Suprapubic skin (tissue), 4 donors: Measurements from ENCODE around the gene PPCS.

ENCODE experiments used
- CTCF ChIP-seq, 2 donors: fragments of 200-600 bp in 1 of 2; fragments of 450-650 bp in 1 of 2; sonication (generic) in 1 of 2; IDR thresholded peaks; one replicate each; pipeline ENCODE4 v1.5.1; 2016 to 2019; ENCODE audit warnings: antibody characterized with exemption in 2 of 2, mild to moderate bottlenecking in 1 of 2, moderate library complexity in 1 of 2
- EP300 ChIP-seq: sonication (generic); formaldehyde crosslinking; IDR thresholded peaks from one replicate; pipeline ENCODE4 v1.6.1; 2017; ENCODE audit warnings: antibody characterized with exemption
- POLR2A ChIP-seq, 2 donors: fragments of 450-650 bp; IDR thresholded peaks; one replicate each; pipeline ENCODE4 v1.6.1; 2017; ENCODE audit warnings: antibody characterized with exemption in 2 of 2, mild to moderate bottlenecking in 2 of 2, moderate library complexity in 2 of 2
- POLR2AphosphoS5 ChIP-seq, 3 donors: sonication (generic); formaldehyde crosslinking; IDR thresholded peaks; one replicate each; pipeline ENCODE4 v1.6.1; 2017; ENCODE audit warnings: antibody characterized with exemption in 3 of 3

DNA sequence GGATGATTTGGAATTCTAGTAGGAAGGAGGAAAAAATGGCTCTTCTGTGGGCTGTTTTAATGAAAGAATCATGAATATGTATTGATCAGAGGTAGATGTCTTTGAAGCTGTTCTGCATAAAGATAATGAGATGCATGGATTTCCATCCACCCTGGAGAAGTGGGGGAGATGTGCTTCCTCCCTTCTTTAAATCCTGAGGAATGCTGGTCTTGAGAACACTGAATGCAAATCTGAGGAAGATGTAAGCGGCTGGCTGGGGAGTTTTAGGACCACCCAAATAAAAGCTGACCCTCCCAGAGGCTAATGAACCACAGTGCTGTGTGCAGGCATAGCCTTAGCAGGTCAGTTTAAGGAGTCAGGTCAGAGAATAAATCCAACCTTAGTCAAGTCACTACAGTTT is 37.8 kb upstream of the PPCS start:
- TF ChIP-seq CTCF (IDR thresholded peaks at IDR 0.05), result no peak
- no peak for TF ChIP-seq POLR2A (IDR thresholded peaks at IDR 0.05)
- TF ChIP-seq POLR2AphosphoS5 (IDR thresholded peaks at IDR 0.05), result no peak
- TF ChIP-seq EP300, result no peak
